ENCODE data around the gene TRIM17.
A peak's percentile ranks its signal among the peaks of the same experiment; 100 is the strongest.

The TRIM17 gene

GRCh38 chr1:228428412-228428811 is 11.8 kb upstream of the TRIM17 start:
- no peaks in the 10 kb centered on the region for H3K4me1 ChIP-seq (ENCODE audit: control insufficient read depth, insufficient read depth, low read length)
- H3K4me3 ChIP-seq (ENCODE audit: low read depth, low read length): no peak overlapping the region
- H3K36me3 ChIP-seq (ENCODE audit: control insufficient read depth, insufficient read depth, low read length): no peaks in the 10 kb centered on the region
- peaks cover 9% of the 10 kb centered on the region for H3K27me3 ChIP-seq (ENCODE audit: control insufficient read depth, insufficient read depth, low read length)
- no peak overlapping the region for H3K9ac ChIP-seq (ENCODE audit: low read depth, low read length)
- H3K9me3 ChIP-seq (ENCODE audit: control insufficient read depth, insufficient read depth, low read length): no peaks in the 10 kb centered on the region

GRCh38 chr1:228426518-228427175 is 10.0 kb upstream of the TRIM17 start:
- Histone ChIP-seq H3K9ac (ENCODE audit: low read depth, low read length) (no peak overlapping the region), H3K4me1 (ENCODE audit: control insufficient read depth, insufficient read depth, low read length) (no peaks in the 10 kb centered on the region), H3K36me3 (ENCODE audit: control insufficient read depth, insufficient read depth, low read length) (no peaks in the 10 kb centered on the region), H3K4me3 (ENCODE audit: low read depth, low read length) (no peak overlapping the region), H3K27me3 (ENCODE audit: control insufficient read depth, insufficient read depth, low read length) (peaks cover 20% of the 10 kb centered on the region), H3K9me3 (ENCODE audit: control insufficient read depth, insufficient read depth, low read length) (no peaks in the 10 kb centered on the region)

GRCh38 chr1:228424685-228425660 is 8.3 kb upstream of the TRIM17 start:
- H3K4me1 ChIP-seq (ENCODE audit: control insufficient read depth, insufficient read depth, low read length): no peaks in the 10 kb centered on the region
- no peaks in the 10 kb centered on the region for H3K9me3 ChIP-seq (ENCODE audit: control insufficient read depth, insufficient read depth, low read length)
- peaks cover 21% of the 10 kb centered on the region for H3K27me3 ChIP-seq (ENCODE audit: control insufficient read depth, insufficient read depth, low read length)
- H3K4me3 ChIP-seq (ENCODE audit: low read depth, low read length): no peak overlapping the region
- no peaks in the 10 kb centered on the region for H3K36me3 ChIP-seq (ENCODE audit: control insufficient read depth, insufficient read depth, low read length)
- H3K9ac ChIP-seq (ENCODE audit: low read depth, low read length): no peak overlapping the region

- Histone ChIP-seq H3K4me1 (ENCODE audit: control insufficient read depth, insufficient read depth, low read length) (no peaks in the 10 kb centered on the region), H3K9ac (ENCODE audit: low read depth, low read length) (no peak overlapping the region), H3K9me3 (ENCODE audit: control insufficient read depth, insufficient read depth, low read length) (no peaks in the 10 kb centered on the region), H3K27me3 (ENCODE audit: control insufficient read depth, insufficient read depth, low read length) (peaks cover 29% of the 10 kb centered on the region), H3K36me3 (ENCODE audit: control insufficient read depth, insufficient read depth, low read length) (no peaks in the 10 kb centered on the region), H3K4me3 (ENCODE audit: low read depth, low read length) (no peak overlapping the region)
Measured at GRCh38 chr1:228423404-228424053, 6.9 kb upstream of the TRIM17 start.

- Histone ChIP-seq H3K4me1 (ENCODE audit: control insufficient read depth, insufficient read depth, low read length) (no peaks in the 10 kb centered on the region), H3K9ac (ENCODE audit: low read depth, low read length) (no peak overlapping the region), H3K36me3 (ENCODE audit: control insufficient read depth, insufficient read depth, low read length) (no peaks in the 10 kb centered on the region), H3K9me3 (ENCODE audit: control insufficient read depth, insufficient read depth, low read length) (no peaks in the 10 kb centered on the region), H3K27me3 (ENCODE audit: control insufficient read depth, insufficient read depth, low read length) (peaks cover 42% of the 10 kb centered on the region), H3K4me3 (ENCODE audit: low read depth, low read length) (no peak overlapping the region)
Measured at GRCh38 chr1:228420968-228421826, 4.5 kb upstream of the TRIM17 start.

- Histone ChIP-seq H3K9ac (ENCODE audit: low read depth, low read length) (no peak overlapping the region), H3K4me3 (ENCODE audit: low read depth, low read length) (no peak overlapping the region), H3K4me1 (ENCODE audit: control insufficient read depth, insufficient read depth, low read length) (peaks cover 3% of the 10 kb centered on the region), H3K36me3 (ENCODE audit: control insufficient read depth, insufficient read depth, low read length) (no peaks in the 10 kb centered on the region), H3K27me3 (ENCODE audit: control insufficient read depth, insufficient read depth, low read length) (peaks cover 57% of the 10 kb centered on the region), H3K9me3 (ENCODE audit: control insufficient read depth, insufficient read depth, low read length) (no peaks in the 10 kb centered on the region)
Measured at GRCh38 chr1:228417483-228418203, 982 bp upstream of the TRIM17 start.

GRCh38 chr1:228417061-228417460 is 400 bp upstream of the TRIM17 start:
- Histone ChIP-seq H3K9me3 (ENCODE audit: control insufficient read depth, insufficient read depth, low read length) (no peaks in the 10 kb centered on the region), H3K9ac (ENCODE audit: low read depth, low read length) (no peak overlapping the region), H3K4me1 (ENCODE audit: control insufficient read depth, insufficient read depth, low read length) (peaks cover 3% of the 10 kb centered on the region), H3K36me3 (ENCODE audit: control insufficient read depth, insufficient read depth, low read length) (no peaks in the 10 kb centered on the region), H3K27me3 (ENCODE audit: control insufficient read depth, insufficient read depth, low read length) (peaks cover 52% of the 10 kb centered on the region), H3K4me3 (ENCODE audit: low read depth, low read length) (no peak overlapping the region)

- Histone ChIP-seq H3K36me3 (ENCODE audit: control insufficient read depth, insufficient read depth, low read length) (peaks cover 3% of the 10 kb centered on the region), H3K27me3 (ENCODE audit: control insufficient read depth, insufficient read depth, low read length) (peaks cover 46% of the 10 kb centered on the region), H3K9ac (ENCODE audit: low read depth, low read length) (no peak overlapping the region), H3K9me3 (ENCODE audit: control insufficient read depth, insufficient read depth, low read length) (no peaks in the 10 kb centered on the region), H3K4me3 (ENCODE audit: low read depth, low read length) (peak overlapping the region; percentile 50), H3K4me1 (ENCODE audit: control insufficient read depth, insufficient read depth, low read length) (peaks cover 3% of the 10 kb centered on the region)
Measured at GRCh38 chr1:228415853-228416216, 826 bp downstream of the TRIM17 start.

- H3K9me3 ChIP-seq (ENCODE audit: control insufficient read depth, insufficient read depth, low read length): no peaks in the 10 kb centered on the region
- peak overlapping the region; percentile 50 for H3K4me3 ChIP-seq (ENCODE audit: low read depth, low read length)
- peaks cover 3% of the 10 kb centered on the region for H3K4me1 ChIP-seq (ENCODE audit: control insufficient read depth, insufficient read depth, low read length)
- peaks cover 46% of the 10 kb centered on the region for H3K27me3 ChIP-seq (ENCODE audit: control insufficient read depth, insufficient read depth, low read length)
- H3K36me3 ChIP-seq (ENCODE audit: control insufficient read depth, insufficient read depth, low read length): peaks cover 4% of the 10 kb centered on the region
- no peak overlapping the region for H3K9ac ChIP-seq (ENCODE audit: low read depth, low read length)
Measured at GRCh38 chr1:228415221-228415620, 1.4 kb downstream of the TRIM17 start.

- H3K9ac ChIP-seq (ENCODE audit: low read depth, low read length): no peak overlapping the region
- H3K9me3 ChIP-seq (ENCODE audit: control insufficient read depth, insufficient read depth, low read length): no peaks in the 10 kb centered on the region
- peaks cover 3% of the 10 kb centered on the region for H3K4me1 ChIP-seq (ENCODE audit: control insufficient read depth, insufficient read depth, low read length)
- peaks cover 4% of the 10 kb centered on the region for H3K36me3 ChIP-seq (ENCODE audit: control insufficient read depth, insufficient read depth, low read length)
- no peak overlapping the region for H3K4me3 ChIP-seq (ENCODE audit: low read depth, low read length)
- peaks cover 41% of the 10 kb centered on the region for H3K27me3 ChIP-seq (ENCODE audit: control insufficient read depth, insufficient read depth, low read length)
Measured at GRCh38 chr1:228414511-228415211, 2.0 kb downstream of the TRIM17 start.
